ENCODE results near the gene CGNL1.

Gene CGNL1

GRCh38 chr15:57495041-57495440 lies 118.7 kb downstream of the CGNL1 start:
- H3K9me2 ChIP-seq (replicated peaks; ENCODE audit: insufficient read depth, low read length): no peaks in the 10 kb centered on the region
- no peaks in the 10 kb centered on the region for H3K27me3 ChIP-seq (ENCODE audit: low read length)
- H3K4me2 ChIP-seq (ENCODE audit: low read depth, low read length, poor library complexity, severe bottlenecking): no peak overlapping the region
- no peak overlapping the region for H3K4me3 ChIP-seq (ENCODE audit: insufficient read depth, low read length, poor library complexity, severe bottlenecking)
- no peak overlapping the region for H2AFZ ChIP-seq (ENCODE audit: low read depth, low read length, severe bottlenecking)
- H3F3A ChIP-seq (ENCODE audit: insufficient read depth): no peaks in the 10 kb centered on the region
- H3K9ac ChIP-seq (ENCODE audit: low read length): no peak overlapping the region
- no peaks in the 10 kb centered on the region for H3K36me3 ChIP-seq (ENCODE audit: low read length)
- TF ChIP-seq, protein P1, sequence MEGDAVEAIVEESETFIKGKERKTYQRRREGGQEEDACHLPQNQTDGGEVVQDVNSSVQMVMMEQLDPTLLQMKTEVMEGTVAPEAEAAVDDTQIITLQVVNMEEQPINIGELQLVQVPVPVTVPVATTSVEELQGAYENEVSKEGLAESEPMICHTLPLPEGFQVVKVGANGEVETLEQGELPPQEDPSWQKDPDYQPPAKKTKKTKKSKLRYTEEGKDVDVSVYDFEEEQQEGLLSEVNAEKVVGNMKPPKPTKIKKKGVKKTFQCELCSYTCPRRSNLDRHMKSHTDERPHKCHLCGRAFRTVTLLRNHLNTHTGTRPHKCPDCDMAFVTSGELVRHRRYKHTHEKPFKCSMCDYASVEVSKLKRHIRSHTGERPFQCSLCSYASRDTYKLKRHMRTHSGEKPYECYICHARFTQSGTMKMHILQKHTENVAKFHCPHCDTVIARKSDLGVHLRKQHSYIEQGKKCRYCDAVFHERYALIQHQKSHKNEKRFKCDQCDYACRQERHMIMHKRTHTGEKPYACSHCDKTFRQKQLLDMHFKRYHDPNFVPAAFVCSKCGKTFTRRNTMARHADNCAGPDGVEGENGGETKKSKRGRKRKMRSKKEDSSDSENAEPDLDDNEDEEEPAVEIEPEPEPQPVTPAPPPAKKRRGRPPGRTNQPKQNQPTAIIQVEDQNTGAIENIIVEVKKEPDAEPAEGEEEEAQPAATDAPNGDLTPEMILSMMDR (IDR thresholded peaks at IDR 0.05; ENCODE audit: insufficient read depth, low read length, poor library complexity, severe bottlenecking): no peak
- TF ChIP-seq EZH2phosphoT487 (conservative IDR thresholded peaks at IDR 0.05; ENCODE audit: low read length): no peak
- H3K79me2 ChIP-seq (ENCODE audit: insufficient read depth, low read length): no peaks in the 10 kb centered on the region
- H3K9me3 ChIP-seq (ENCODE audit: insufficient read depth, low read length): no peaks in the 10 kb centered on the region
- no peaks in the 10 kb centered on the region for H4K20me1 ChIP-seq (ENCODE audit: low read depth, low read length)
- H3K27ac ChIP-seq (ENCODE audit: low read depth, low read length): no peak overlapping the region

DNA sequence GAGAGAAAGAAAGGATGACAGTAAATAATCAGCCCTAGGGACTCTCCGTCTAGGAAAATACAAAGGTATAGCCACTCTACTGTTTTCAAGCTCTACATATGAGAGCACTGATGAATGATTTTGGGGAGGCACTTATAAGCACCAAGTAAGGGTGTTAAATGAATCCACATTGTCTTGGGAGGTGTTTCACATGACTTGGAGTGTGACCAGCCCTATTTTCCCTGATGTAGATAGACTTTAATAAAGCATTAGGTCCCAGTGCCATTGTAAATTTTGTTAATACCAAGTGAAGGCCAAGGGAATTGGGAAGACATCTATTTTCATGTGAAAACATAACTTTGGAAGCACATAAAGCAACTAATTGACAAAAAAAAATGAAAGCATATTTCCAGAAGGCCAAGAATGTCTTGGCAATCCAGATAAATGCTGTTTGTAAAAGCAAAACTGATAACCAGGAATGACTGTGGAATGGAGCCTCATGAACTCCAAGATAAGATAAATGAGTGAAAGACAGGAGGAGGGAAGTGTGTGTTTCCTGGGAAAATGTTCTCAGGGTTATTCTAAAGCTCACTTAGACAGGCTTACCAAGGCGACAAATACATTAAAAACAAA lies 119.4 kb downstream of the CGNL1 start:
- H2AFZ ChIP-seq (ENCODE audit: low read depth, low read length, severe bottlenecking): no peak overlapping the region
- no peak overlapping the region for H3K9ac ChIP-seq (ENCODE audit: low read length)
- H3K36me3 ChIP-seq (ENCODE audit: low read length): no peaks in the 10 kb centered on the region
- H3K9me2 ChIP-seq (replicated peaks; ENCODE audit: insufficient read depth, low read length): no peaks in the 10 kb centered on the region
- no peak overlapping the region for H3K27ac ChIP-seq (ENCODE audit: low read depth, low read length)
- no peaks in the 10 kb centered on the region for H4K20me1 ChIP-seq (ENCODE audit: low read depth, low read length)
- no peak overlapping the region for H3K4me3 ChIP-seq (ENCODE audit: insufficient read depth, low read length, poor library complexity, severe bottlenecking)
- no peaks in the 10 kb centered on the region for H3K9me3 ChIP-seq (ENCODE audit: insufficient read depth, low read length)
- no peaks in the 10 kb centered on the region for H3F3A ChIP-seq (ENCODE audit: insufficient read depth)
- H3K4me2 ChIP-seq (ENCODE audit: low read depth, low read length, poor library complexity, severe bottlenecking): no peak overlapping the region
- TF ChIP-seq, protein P1 (IDR thresholded peaks at IDR 0.05; ENCODE audit: insufficient read depth, low read length, poor library complexity, severe bottlenecking): no peak
- no peak for TF ChIP-seq EZH2phosphoT487 (conservative IDR thresholded peaks at IDR 0.05; ENCODE audit: low read length)
- H3K27me3 ChIP-seq (ENCODE audit: low read length): no peaks in the 10 kb centered on the region
- no peaks in the 10 kb centered on the region for H3K79me2 ChIP-seq (ENCODE audit: insufficient read depth, low read length)

DNA sequence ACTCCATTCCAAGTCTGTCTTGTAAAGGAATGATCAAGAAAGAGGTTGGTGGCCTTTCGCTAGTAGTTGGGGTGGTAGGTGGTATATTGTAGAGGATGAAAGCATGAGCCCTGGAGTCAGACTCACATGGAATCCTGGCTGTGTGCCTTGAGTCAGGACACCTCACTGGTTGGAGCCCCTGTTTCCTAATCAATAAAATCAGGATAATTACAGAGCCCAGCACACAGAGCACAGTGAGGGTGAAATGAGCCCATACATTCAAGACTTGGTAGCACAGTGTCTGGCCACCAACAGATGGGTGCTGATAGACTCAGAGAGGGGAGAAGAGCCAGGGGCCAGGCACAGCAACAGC lies 120.3 kb downstream of the CGNL1 start:
- Histone ChIP-seq H3K4me3 (ENCODE audit: insufficient read depth, low read length, poor library complexity, severe bottlenecking) (no peak overlapping the region), H3K27me3 (ENCODE audit: low read length) (no peaks in the 10 kb centered on the region), H3F3A (ENCODE audit: insufficient read depth) (no peaks in the 10 kb centered on the region), H3K9me2 (replicated peaks; ENCODE audit: insufficient read depth, low read length) (no peaks in the 10 kb centered on the region), H3K79me2 (ENCODE audit: insufficient read depth, low read length) (no peaks in the 10 kb centered on the region), H3K4me2 (ENCODE audit: low read depth, low read length, poor library complexity, severe bottlenecking) (no peak overlapping the region), H2AFZ (ENCODE audit: low read depth, low read length, severe bottlenecking) (no peak overlapping the region), H3K36me3 (ENCODE audit: low read length) (no peaks in the 10 kb centered on the region), H3K9me3 (ENCODE audit: insufficient read depth, low read length) (no peaks in the 10 kb centered on the region), H3K9ac (ENCODE audit: low read length) (no peak overlapping the region), H4K20me1 (ENCODE audit: low read depth, low read length) (no peaks in the 10 kb centered on the region), H3K27ac (ENCODE audit: low read depth, low read length) (no peak overlapping the region)
- TF ChIP-seq EZH2phosphoT487 (conservative IDR thresholded peaks at IDR 0.05; ENCODE audit: low read length): no peak
- TF ChIP-seq, protein P1 (IDR thresholded peaks at IDR 0.05; ENCODE audit: insufficient read depth, low read length, poor library complexity, severe bottlenecking): no peak

All from SU-DHL-6 (cell line).